ENCODE data around the gene IFRD1.

The IFRD1 gene, protein sequence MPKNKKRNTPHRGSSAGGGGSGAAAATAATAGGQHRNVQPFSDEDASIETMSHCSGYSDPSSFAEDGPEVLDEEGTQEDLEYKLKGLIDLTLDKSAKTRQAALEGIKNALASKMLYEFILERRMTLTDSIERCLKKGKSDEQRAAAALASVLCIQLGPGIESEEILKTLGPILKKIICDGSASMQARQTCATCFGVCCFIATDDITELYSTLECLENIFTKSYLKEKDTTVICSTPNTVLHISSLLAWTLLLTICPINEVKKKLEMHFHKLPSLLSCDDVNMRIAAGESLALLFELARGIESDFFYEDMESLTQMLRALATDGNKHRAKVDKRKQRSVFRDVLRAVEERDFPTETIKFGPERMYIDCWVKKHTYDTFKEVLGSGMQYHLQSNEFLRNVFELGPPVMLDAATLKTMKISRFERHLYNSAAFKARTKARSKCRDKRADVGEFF

DNA sequence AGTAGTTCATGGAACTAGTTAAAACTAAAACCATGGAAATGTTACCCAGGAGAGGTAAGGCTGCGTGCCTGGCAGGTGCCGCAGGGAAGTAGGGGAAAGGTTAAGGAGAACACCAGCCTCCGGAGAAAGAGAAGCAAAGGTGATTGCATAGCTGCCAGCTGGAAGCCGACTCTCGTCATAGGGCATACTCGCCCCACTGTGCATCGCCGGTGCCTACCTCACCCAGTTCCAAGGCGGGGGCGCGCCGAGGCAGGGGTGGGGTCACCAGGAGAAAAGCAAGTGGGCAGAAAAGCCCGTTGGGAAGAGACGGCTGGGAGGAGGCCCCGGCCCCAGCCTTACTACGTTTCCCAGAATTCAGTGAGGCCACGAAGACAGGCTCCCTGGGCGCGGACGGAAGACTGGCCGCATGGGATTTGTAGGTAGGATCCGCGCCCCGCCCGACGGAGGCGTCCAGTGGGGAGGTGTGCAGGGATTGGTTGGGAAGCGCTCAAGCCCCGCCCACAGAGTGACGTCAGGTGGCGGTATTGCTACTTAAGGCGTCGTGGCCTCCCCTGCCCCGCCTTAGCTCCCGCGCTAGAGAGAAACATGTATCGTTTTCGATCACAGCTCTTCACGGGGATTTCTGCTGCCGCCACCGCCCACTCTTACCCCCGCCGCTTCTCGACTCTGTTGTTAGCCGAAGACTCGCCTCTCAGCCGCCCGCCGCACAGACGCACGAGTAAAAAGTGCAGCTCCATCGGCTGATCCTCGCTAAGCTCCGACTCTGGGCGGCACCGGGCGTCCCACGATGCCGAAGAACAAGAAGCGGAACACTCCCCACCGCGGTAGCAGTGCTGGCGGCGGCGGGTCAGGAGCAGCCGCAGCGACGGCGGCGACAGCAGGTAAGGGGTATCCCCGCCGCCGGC, at the start of gene IFRD1:
Gene IFRD1, plus strand, starts transcription at position 559 of the 905 bp plus-strand sequence. Its CDS starts 229 bp downstream, at position 788.
- peak; percentile 98 for DNase-seq

DNA sequence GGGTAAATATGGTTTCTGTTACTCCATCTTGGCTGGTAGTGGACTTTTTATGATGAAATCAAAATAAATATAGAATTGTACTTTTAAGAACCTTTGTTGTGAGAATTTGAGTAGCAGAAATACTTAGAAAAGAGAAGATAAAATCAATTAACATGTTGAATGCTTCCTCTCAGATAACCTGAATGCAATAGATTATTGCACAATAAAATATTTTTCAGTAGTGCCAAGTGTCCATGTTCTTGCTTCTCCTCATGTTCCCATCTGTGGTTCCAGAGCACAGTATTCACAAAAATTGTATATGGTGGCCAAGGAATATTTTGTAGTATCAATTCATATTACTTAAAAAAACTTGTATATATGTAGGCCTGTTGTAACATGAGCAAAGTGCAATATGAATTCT, 45.9 kb upstream of the IFRD1 start:
- no peak for DNase-seq

DNA sequence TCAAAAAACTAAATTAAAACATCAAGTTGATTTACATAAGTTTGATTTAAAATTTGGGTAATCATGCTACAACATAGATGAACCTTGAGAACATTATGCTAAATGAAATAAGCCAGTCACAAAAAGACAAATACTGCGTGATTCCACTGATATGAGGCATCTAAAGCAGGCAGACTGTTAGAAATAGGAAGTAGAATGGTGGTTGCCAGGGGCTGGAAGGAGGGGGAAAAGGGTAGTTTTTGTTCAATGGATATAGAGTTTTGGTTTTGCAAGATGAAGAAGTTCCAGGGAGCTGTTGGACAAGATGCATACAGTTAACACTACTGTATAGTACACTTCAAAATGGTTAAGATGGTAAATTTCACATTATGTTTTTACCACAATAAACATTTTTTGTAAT, 45.0 kb upstream of the IFRD1 start:
- no peak for DNase-seq

DNA sequence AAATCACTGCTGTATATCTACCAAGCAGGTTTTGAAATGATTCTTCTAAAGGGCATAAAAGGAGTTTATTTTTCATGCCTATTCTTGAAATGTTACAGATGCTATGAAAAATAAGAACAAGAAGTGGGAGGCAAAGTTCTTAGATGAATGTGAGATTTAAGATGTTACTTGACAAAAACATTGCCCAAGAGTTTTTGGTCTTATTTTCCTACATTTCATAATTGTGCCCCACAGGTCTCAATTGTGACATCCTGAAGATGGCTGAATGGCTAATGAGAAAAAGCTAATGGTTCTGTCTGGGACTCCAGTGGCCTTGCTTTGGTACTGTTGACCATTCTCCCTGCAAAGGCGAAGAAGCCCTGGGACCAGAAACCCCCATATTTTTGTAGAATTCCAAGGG, 43.0 kb upstream of the IFRD1 start:
- no peak for DNase-seq

DNA sequence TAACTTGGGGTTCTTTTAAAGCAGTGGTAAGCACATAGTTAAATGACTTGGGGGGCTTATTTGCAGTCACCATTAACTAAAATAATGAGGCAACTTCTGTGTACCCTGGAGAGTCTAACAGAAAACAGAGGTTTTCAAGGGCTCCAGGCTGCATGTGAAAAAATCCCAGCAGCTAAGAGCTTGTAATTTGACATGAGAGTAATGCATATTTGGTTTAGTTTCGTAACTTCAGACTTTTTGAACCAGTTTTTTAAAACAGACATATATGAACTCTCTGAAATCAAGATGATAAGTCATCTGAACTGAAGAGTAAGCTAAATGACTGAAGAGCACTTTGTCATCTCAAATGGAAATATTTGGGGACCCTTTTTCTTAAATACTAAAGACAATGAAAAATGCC, 40.2 kb upstream of the IFRD1 start:
- DNase-seq = no peak

DNA sequence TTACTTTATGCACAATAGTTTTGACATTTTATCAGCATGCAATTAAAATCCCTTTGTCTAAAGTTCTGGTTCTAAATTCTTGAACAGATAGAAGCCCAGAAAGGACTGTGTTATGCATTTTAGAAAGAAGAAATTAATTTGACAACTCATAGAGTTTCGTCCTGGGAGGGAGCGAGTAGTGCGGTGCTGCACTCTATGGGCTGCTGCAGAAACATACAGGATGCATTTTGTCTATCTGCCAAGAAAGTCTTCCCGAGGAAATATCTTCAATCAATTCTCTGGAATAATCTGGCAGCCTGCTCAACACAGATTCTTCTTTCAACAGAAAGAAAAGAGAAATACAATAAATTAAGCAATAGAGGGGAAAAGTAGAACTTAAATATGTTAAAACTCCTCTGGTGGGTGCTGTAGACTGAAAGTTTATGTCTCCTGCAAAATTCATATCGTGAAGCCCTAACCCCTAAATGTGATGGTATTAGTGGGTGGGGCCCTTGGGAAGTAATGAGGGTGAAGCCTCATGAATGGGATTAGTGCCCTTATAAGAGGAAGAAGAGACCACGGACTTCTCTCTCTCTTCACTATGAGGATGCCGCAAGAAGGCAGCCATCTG, 39.0 kb upstream of the IFRD1 start:
- DNase-seq = no peak

DNA sequence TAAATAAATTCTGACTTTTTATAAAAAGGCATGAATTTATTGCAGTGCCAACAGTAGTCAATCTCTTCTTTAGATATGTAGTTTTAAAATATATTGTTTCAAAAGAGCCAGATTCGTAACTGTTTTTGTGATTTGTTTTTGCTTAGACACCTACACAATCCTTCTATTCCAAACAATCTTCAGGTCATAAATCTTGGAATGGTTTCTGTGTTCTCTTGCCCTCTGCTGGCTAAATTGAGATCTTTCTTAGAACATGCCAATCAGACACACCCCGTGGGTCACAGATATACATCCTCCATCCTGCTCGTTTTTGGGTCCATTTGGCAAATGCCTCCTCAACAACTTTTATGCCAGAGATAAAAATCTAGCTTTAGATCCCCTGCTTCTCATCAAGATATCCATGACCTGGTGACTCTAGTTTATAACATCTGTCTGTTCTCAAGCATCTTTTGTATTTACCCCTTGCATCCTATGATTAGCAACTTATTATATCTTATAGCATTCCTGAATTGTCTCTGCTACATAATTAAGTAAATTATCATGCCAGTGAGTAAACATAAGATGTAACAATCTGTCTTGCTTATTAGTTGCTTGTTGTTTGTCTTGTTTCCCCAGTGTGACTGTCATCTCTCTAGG, 35.3 kb upstream of the IFRD1 start:
- no peak for DNase-seq

DNA sequence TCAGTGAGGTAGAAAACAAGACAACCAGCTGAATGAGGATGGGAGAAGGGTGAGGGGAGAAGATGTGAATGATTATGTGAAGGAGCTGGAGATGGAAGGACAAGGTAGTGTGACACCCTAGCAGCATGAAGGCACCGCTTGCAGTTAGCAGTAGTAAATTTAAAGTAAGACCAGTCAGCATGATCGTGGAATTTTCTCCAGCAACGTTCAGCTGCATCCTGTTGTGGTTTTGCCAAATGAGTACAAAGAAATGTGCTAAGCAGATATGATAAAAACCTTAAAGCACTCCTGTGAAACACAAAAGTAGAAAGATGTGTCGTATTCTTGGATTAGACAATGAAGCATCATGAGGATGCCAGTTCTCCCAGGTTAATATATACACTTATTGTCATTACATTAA, 34.1 kb upstream of the IFRD1 start:
- no peak for DNase-seq

DNA sequence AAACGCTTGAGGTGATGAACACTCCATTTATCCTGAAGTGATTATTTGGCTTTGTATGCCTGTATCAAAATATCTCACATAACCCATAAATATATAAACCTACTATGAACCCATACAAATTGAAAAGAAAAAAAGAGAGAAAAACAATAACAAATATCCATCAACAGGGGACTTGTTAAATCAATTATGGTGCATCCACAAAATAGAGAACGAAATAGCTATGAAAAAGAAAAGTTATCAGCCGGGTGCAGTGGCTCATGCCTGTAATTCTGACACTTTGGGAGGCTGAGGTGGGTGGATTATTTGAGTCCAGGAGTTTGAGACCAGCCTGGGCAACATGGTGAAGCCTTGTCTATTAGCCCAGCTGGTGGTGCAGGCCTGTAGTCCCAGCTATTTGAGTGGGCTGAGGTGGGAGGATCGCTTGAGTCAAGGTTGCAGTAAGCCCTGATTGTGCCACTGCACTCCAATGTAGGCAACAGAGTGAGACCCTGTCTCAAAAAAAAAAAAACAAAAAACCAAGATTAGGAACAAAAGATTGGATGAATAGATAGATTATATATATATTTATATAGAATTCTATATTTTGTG, 30.6 kb upstream of the IFRD1 start:
- DNase-seq = no peak

DNA sequence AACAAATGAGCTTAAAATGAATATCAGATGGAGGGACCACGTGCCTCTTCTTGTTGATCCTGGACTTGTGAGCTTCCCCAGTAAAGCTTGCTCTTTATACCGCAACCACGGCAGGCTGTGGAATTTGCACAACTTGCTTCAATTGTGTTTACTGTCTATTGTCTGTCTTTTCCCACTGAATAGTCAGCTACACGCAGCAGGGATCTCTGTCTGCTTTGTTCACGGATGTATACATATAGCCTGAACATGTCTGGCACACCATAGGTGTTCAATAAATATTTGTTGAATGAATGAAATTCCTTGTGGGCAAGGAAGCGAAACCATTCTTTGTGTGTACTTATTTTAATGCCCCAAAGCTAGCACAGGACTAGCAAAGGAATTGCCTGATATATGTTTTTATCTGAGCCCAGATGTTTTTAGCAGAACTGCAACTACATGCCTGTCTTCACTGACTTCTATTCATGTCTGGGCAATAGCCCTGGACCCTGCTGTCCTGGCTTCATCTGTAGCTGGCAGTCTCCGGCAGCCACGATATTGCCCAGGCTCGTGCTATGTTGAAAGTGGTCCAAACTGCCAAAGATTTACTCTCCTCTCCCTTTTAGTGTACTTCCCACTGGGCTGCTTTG, 29.9 kb upstream of the IFRD1 start:
- DNase-seq = no peak

DNA sequence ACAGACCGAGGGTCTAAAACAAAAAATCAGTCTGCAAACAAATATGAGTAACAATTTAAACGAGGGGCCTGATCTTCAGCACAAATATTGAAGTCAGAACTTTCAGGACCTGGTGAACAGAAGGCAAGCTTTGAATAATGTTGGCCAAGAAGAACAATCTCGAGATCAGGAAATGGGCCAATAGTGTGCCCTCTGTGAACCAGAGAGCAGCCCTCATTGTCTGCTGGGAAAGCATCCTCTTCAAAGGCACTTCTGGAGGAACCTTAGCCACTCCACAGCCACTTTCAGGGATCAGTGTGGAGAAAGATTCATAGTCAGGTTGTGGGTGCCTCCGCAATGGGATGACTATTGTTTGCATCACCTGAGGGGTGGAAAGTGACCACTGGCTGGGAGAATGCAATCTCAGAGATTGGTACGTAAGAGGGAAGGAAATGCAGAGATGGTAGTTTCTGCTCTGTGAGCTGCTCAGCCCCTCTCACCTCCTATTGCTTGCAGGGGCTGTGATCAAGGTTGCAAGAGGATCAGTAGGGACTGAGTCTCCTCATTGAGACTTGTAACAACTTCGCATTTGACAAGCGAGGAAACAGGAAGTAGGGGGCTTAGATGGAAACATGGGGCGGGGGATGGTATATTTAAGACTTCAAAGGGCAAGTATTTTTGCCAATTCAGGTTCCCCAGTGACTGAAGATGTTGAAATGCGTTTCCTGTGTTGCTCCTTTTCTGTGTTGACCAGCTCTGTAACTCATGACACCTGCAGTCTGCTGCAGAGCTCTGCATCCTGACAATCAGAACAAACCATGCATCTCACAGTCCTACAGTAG, 28.4 kb upstream of the IFRD1 start:
- peak; percentile 8 for DNase-seq

DNA sequence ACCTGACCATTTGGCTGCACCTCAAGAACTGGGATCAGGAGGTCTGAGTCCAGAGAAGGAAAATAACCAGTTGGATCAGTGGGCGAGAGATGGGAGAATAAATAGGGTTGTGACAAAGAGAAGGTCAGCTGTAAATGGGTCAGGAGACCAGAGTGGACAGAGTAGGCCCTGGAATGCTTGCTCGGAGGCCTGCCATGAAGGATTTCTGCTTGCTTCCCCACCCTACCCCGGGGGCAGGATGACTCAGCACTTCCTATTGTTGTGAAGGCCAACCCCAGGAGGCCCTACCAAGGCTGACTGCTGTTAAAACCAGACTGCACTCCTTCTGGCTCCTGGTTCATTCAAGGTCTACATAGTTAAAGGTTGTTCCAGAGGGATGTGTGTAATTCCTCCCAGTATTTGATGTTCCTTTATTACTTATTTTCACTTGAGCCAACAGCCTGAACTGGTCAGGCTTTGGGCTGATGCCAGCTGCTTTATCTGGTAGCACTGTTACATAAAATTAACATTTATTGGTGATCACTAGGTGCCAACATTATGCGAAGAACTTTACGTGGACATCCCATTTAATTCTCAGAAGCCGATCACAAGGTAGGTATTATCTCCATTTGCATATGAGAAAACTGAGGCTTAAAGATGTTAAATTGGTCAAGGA, 27.3 kb upstream of the IFRD1 start:
- DNase-seq = peak; percentile 30

DNA sequence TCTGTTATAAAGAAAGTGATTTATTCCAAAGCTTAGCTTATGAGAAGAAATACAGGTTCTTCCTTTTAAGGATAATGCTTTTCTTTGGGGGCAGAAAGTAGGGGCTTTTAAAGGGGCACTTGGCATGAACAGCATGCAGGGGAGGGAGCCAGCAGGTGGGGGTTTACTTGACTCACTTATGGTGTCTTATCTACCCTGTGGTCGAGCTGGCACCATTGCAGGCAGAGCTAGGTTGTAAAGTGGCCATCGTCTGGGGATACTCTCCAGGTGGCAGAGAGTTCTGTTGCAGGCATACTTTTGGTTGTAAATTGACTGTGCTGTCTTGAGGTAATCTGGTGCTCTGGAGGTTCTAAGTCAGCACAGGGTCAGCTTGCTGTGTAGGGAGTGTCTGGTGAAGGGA, 26.3 kb upstream of the IFRD1 start:
- no peak for DNase-seq

DNA sequence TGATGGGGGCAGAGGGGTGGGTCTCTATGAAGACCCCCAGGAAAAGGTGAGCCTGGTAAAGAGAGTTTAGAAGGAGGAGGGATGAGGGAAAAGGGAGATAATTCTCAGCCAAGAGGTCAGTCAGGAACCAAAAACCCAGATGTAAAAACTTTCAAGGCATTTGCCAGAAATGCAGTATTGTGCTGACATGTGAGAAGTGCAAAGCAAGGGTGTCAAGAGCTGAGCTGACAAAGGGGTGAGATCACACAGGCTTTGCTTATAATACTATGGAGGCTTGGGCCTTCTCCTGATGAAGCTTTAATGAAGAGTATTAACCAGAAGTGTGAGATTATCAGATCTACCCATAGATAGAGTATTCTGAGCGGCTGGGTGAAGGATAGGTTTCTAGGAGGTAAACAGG, 22.3 kb upstream of the IFRD1 start:
- DNase-seq = no peak

DNA sequence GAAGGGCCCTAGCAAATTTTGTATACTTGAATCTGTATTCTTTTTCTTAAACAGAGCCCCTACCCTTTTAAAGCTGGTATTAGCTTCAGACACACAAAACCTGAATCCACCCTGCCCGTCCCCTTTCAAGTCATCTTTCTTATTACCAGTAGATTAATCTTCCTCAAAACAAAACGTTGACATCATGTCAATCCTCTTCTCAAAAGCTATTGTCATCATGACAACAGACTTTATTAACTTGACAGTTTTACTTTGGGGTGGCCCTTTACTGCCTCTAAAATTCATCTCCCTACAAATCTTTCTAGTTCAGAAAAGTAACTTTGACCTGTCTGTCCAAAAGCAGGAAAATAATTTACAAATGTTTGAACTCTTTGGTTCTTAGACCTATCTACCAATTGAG, 21.5 kb upstream of the IFRD1 start:
- no peak for DNase-seq

DNA sequence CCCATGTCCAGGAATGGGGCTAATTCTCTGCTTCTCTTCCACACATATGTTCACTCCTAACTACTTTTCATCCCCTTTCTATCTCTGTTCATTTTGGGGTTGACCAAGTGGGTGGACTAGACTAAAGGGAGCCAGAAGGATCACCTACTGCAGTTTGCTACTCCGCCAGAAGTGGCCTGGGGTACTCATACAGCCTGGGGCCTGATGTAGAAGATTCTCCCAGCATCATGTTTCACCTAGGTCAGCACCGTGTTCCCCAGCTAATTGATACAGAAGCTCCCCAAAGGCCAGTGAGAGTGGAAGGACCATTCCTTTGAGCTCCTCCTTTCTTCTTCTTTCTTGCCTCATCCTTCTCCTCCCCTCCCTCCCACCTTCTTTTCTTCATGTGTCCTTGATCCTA, 19.6 kb upstream of the IFRD1 start:
- DNase-seq = no peak

DNA sequence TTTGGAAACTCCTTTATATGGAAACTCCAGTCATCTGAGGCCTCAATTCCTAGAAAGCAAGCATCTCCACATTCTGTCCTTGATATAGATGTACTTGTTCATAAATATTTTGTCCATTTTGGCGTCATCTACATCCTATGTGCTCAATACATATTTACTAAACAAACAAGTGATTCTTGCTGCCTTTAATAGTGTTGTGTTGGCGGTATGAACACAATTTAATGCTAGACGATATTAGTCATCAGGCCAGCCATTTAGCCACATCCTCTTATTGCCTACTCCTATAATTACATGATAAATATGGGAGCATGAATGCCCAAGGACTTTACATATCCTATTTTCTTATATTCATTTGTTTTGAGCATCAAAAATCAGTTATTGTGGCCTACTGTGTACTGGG, 18.5 kb upstream of the IFRD1 start:
- no peak for DNase-seq

DNA sequence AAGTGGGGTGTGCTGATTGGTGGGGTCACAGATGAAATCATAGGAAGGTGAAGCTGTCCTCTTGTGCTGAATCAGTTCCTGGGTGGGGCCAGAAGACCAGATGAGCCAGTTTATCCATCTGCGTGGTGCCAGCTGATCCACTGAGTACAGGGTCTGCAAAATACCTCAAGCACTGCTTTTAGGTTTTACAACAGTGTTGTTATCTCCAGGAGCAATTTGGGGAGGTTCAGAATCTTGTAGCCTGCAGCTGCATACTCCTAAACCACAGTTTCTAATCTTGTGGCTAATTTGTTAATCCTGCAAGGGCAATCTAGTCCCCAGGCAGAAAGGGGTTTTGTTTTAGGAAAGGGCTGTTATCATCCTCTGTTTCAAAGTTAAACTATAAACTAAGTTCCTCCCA, 17.0 kb upstream of the IFRD1 start:
- DNase-seq = no peak

DNA sequence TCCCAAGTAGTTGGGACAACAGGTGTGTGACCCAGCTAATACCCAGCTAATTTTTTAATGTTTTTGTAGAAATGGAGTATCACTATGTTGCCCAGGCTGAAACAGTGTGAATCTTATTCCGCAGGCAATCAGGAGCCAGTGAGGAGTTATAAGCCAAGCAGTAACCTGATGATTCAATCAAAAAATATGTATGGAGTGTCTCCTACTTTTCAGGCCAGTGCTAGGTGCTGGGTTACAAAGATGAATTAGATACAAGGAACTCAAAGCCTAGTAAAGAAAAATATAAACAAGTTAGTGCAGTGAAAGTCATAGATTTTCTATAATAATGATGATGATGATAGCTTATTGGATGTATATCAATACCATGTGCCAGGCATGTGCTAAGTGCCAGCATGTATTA, 13.2 kb upstream of the IFRD1 start:
- no peak for DNase-seq

DNA sequence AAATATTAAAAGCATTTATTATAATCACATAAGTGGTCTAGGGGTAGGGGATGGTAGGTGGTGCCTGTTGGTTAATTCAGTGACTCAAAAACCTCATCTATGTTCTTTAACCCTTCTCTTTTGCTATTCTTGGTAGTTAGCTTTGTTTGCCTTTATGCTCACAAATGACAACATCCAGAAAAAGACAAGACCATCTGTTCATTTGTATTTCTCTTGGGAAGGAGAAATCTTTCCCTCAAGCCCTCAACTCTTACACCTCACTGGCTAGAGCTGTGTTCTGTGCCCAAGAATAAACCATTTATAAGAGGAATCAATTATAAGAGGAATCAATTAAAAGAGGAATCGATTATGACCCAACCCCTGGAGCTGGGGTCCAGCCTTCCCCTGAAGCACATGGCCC, 10.8 kb upstream of the IFRD1 start:
- DNase-seq = no peak

DNA sequence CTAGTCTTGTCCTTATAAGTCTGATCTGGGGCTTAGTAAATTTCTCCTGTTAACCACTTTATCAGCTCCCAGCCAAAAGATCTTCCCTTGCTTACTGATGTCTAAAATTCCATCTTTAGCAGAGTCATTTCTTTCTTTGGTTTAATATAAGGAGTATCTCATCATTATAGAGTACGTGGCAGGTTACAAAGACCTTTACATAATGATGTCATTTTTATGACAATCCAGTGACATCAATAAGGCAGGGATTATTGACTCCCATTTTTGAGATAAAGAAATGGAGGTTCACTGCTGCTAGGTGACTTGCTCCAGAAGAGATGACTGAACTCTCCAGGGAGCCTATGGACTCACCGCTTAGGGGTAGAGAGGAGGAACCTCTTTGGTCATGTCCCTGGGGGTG, 8.1 kb upstream of the IFRD1 start:
- DNase-seq = no peak

Measured in activated CD4-positive, alpha-beta T cell treated with anti-CD3 and anti-CD28 coated beads, Interleukin-2, amount 50 U/mL, for 16 hours (primary cell).